Activated CD4-positive, alpha-beta T cell treated with anti-CD3 and anti-CD28 coated beads for 36 hours (primary cell): ENCODE results near the gene ASTN2. TPM values are rescaled to one million over a fixed set of nuclear protein-coding genes. Genes with fewer than 3 reads are reported as not detected.

Experiments
- ATAC-seq: fragments of 200-7000 bp; cut with Tn5 transposase; one replicate; pipeline ENCODE4 v1.10.0; 2021; ENCODE audit warnings: mild to moderate bottlenecking, moderate library complexity
- CTCF ChIA-PET: fragments of 350-600 bp; sonication (Branson Sonifier 250); formaldehyde crosslinking; loops from one replicate; lab custom pipeline; 2021; ENCODE audit warnings: antibody characterized with exemption; lab: Charles Lee
- POLR2A ChIA-PET: fragments of 350-600 bp; sonication (Branson Sonifier 250); formaldehyde crosslinking; loops from one replicate; lab custom pipeline; 2021; ENCODE audit warnings: antibody characterized with exemption, inconsistent platforms; lab: Charles Lee
- DNase-seq: peaks from one replicate; pipeline ENCODE4 v3.0.0-alpha.2; 2020
- H3K27ac Mint-ChIP-seq: one replicate; pipeline ENCODE4 v1.8.0; 2021; ENCODE audit warnings: mixed read lengths
- H3K27me3 Mint-ChIP-seq: one replicate; pipeline ENCODE4 v1.8.0; 2021; ENCODE audit warnings: mixed read lengths
- H3K36me3 Mint-ChIP-seq: one replicate; pipeline ENCODE4 v1.8.0; 2021; ENCODE audit warnings: low read depth, mixed read lengths
- H3K4me1 Mint-ChIP-seq: one replicate; pipeline ENCODE4 v1.8.0; 2021; ENCODE audit warnings: mixed read lengths
- H3K4me3 Mint-ChIP-seq: one replicate; pipeline ENCODE4 v1.8.0; 2021; ENCODE audit warnings: mild to moderate bottlenecking, moderate library complexity, mixed read lengths
- H3K9me3 Mint-ChIP-seq: one replicate; pipeline ENCODE4 v1.8.0; 2021; ENCODE audit warnings: low read depth, mixed read lengths
- intact Hi-C, 2 experiments: fragments of 100-400 bp; cut with DNase I in 1 of 2; cut with micrococcal nuclease in 1 of 2; formaldehyde crosslinking; loops; one replicate each; pipeline versions ENCODE4 v1.14.2 to v1.15.1; 2022 to 2024; cut with DNase I, micrococcal nuclease
- total RNA-seq, 2 experiments: library from RNA; stranded (reverse); gene quantifications; one replicate each; pipeline ENCODE4 v1.2.3, GENCODE V29; 2021

ASTN2 gene
- total RNA-seq, 2 experiments from 2014 or later, result 3.0 to 4.2 TPM

DNA sequence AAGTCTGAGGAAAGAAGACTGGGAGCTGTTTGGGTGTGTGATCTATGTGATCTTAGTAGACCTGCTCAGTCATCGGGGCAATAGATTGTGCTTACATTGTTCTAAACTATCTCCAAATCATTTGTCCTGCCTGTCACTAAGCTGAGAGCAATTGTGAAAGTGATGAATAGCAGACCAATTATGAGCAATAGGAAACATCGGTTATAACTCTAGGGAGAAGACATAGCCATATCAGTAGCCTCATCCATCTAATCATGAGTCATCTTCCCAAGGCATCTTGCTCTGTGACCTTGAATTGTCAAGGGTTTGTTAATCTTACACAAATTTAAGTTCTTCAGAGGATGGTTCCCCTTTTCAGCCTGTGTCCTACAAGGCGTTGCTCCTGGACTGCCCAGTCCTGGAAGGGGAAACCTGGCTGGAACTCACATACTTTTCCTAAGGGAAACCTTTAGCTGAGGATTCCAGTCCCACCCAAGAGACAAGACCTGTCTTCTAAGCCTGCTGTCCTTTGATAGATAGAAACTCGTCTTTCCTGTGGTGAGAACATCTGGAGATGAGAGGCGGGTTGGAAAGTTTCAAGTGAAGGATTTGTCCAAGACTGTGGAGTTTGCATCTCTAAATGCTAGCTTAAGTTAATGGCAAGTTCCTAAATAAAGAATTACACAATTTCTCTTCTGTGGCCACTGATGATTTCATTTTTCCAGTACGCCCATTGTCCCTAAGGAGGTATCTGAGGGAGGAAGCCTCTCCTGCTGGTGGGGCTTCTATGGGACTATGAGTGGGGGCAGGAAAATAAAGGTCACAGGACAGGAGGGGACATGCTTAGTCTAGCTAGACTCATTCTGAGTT is 781.6 kb downstream of the ASTN2 start:
- H3K36me3 Mint-ChIP-seq, result peaks cover 11% of the 10 kb centered on the region
- H3K9me3 Mint-ChIP-seq, result no peaks in the 10 kb centered on the region
- no peak overlapping the region for H3K4me3 Mint-ChIP-seq
- H3K27me3 Mint-ChIP-seq, result no peaks in the 10 kb centered on the region
- intact Hi-C loops, result no loop called here
- no peak for DNase-seq
- ChIA-PET POLR2A (no interaction called here), CTCF (interaction anchor here (0.6 kb wide), 2 partner anchors 21 to 1039 kb away, joined by 3 to 4 read pairs; no protein-coding TSS in a partner anchor)
- H3K27ac Mint-ChIP-seq, result no peak overlapping the region
- ATAC-seq, result peak; percentile 44
- H3K4me1 Mint-ChIP-seq, result no peaks in the 10 kb centered on the region

DNA sequence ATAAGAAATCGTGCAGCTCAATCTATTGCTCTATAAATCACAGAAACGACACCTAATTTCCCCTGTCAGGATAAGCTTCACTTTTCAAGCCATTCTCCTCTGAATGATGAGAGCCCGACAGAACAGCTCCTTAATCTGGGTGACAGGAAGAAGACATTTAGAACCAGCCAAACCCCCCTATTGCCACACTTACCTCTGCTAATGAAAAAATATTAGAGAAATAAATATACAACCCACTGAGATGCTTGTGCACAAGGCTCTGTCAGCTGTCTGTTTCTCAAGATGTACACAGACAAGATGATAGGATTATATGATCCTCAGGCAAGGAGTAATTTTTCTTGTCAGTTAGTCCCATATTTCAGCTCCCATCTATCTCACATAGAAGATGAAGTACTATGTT is 785.2 kb downstream of the ASTN2 start:
- Mint-ChIP-seq H3K27me3 (no peaks in the 10 kb centered on the region), H3K27ac (no peak overlapping the region), H3K36me3 (peaks cover under 1% of the 10 kb centered on the region), H3K9me3 (no peaks in the 10 kb centered on the region), H3K4me1 (no peaks in the 10 kb centered on the region), H3K4me3 (no peak overlapping the region)
- CTCF ChIA-PET, result no interaction called here
- DNase-seq (no peak), ATAC-seq (no peak)
- intact Hi-C loops, result no loop called here
- POLR2A ChIA-PET, result no interaction called here

DNA sequence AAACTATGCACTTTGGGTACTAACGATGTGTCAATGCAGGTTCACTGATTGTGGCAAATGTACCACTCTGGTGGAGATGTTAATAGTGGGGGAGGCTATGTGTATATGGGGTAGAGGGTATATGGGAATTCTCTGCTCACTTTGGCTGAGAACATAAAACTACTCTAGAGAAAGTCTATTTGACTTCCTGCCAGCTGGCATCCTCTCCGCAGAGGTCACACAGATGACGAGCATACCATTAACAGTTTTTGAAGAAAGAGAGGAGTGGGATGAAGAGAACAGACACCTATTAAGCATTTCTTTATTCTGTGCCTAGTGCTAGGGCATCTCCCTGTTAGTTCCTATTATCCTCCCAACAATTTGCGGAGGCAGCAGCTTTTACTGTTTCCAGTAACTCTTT is 786.1 kb downstream of the ASTN2 start:
- POLR2A ChIA-PET, result no interaction called here
- Mint-ChIP-seq H3K9me3 (no peaks in the 10 kb centered on the region), H3K27ac (no peak overlapping the region), H3K4me1 (no peaks in the 10 kb centered on the region), H3K4me3 (no peak overlapping the region), H3K36me3 (no peaks in the 10 kb centered on the region), H3K27me3 (no peaks in the 10 kb centered on the region)
- no peak for DNase-seq
- ATAC-seq, result no peak
- intact Hi-C loops, result no loop called here
- CTCF ChIA-PET, result no interaction called here

DNA sequence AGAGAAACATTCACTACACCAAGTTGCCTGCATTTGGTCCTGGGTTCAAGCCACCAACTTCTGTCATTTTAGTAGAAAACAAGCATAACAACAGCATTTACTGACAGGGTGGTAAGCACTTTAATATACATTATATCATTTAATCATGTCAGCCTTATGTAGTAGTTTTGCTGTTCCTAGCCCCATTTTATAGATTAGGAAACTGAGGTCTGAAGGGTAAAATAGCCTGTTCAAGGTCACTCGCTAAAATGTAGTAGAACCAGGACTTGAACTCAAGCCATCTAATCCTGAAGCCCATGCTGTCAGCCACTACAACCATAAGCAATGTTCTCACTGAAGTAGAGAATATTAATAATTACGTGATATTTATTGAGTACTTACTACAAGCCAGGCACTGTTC is 787.4 kb downstream of the ASTN2 start:
- H3K36me3 Mint-ChIP-seq, result no peaks in the 10 kb centered on the region
- no peak overlapping the region for H3K4me3 Mint-ChIP-seq
- H3K4me1 Mint-ChIP-seq, result no peaks in the 10 kb centered on the region
- DNase-seq (no peak), ATAC-seq (no peak)
- H3K9me3 Mint-ChIP-seq, result no peaks in the 10 kb centered on the region
- H3K27me3 Mint-ChIP-seq, result no peaks in the 10 kb centered on the region
- ChIA-PET CTCF (no interaction called here), POLR2A (no interaction called here)
- H3K27ac Mint-ChIP-seq, result no peak overlapping the region
- intact Hi-C loops, result no loop called here

DNA sequence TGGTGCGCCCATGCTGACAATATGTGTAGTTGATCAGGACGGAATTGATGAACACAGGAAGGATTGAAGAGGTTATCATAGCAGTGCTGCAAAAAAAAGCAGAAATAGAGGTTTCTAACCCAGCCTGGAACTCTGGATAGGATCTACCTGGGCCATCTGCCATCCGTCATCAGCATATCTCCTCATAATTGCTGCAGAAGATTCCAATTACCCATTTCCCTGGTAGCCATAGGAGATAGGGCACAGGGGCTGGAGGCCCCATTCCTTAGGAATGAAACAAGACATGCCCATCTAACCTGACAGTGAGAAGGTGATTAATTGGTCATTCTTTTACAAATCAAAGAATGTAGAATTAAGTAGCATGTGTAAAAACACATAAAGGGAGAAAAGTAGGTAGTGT is 788.1 kb downstream of the ASTN2 start:
- CTCF ChIA-PET, result no interaction called here
- POLR2A ChIA-PET, result no interaction called here
- Mint-ChIP-seq H3K27me3 (no peaks in the 10 kb centered on the region), H3K27ac (no peak overlapping the region), H3K36me3 (no peaks in the 10 kb centered on the region), H3K4me3 (no peak overlapping the region), H3K4me1 (no peaks in the 10 kb centered on the region), H3K9me3 (no peaks in the 10 kb centered on the region)
- DNase-seq, result no peak
- ATAC-seq, result no peak
- intact Hi-C loops, result no loop called here

DNA sequence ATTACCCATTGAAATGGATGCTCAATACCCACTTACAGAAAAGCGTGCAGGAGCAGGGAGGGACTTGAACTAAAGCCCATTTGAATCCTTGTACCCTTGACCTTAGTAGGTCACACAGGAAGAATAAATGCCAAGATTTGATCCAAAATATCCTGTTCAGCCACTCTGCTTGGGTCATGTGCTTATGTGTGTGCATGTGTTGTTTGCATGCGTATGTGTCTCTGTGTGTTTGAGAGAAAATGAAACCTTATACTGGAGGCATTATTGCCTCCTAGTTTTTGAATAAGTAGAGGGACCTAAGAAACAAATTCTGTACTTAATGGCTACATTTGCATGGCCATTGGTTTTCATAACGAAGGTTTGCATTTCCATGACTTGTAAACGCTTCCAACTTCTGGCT is 791.1 kb downstream of the ASTN2 start:
- H3K27me3 Mint-ChIP-seq, result no peaks in the 10 kb centered on the region
- no peaks in the 10 kb centered on the region for H3K9me3 Mint-ChIP-seq
- H3K4me3 Mint-ChIP-seq, result no peak overlapping the region
- intact Hi-C loops, result no loop called here
- no peaks in the 10 kb centered on the region for H3K36me3 Mint-ChIP-seq
- no peak for DNase-seq
- CTCF ChIA-PET, result no interaction called here
- H3K4me1 Mint-ChIP-seq, result no peaks in the 10 kb centered on the region
- ATAC-seq, result no peak
- H3K27ac Mint-ChIP-seq, result no peak overlapping the region
- POLR2A ChIA-PET, result no interaction called here

DNA sequence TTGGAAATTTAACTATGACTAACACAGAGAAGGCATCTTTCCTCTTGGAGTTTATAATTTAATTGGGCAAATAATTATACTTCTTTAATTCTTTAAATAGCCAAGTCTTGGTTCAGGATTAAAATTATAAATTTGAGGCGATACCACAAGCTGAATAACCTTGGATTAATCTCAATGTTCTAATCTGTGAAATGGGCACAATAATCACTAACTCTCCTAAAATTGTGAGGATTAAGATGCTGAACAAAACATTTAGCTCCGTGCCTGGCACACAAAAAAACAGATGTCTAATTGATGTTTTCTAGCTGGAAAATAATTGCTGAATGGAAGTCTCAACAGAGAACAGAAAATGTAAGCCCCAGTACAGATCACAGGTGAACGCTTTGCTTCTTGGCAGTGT is 797.5 kb downstream of the ASTN2 start:
- Mint-ChIP-seq H3K4me3 (no peak overlapping the region), H3K9me3 (peaks cover 11% of the 10 kb centered on the region), H3K27ac (no peak overlapping the region), H3K27me3 (no peaks in the 10 kb centered on the region), H3K4me1 (no peaks in the 10 kb centered on the region), H3K36me3 (peaks cover 29% of the 10 kb centered on the region)
- ChIA-PET POLR2A (no interaction called here), CTCF (no interaction called here)
- intact Hi-C loops, result no loop called here
- no peak for ATAC-seq
- no peak for DNase-seq

DNA sequence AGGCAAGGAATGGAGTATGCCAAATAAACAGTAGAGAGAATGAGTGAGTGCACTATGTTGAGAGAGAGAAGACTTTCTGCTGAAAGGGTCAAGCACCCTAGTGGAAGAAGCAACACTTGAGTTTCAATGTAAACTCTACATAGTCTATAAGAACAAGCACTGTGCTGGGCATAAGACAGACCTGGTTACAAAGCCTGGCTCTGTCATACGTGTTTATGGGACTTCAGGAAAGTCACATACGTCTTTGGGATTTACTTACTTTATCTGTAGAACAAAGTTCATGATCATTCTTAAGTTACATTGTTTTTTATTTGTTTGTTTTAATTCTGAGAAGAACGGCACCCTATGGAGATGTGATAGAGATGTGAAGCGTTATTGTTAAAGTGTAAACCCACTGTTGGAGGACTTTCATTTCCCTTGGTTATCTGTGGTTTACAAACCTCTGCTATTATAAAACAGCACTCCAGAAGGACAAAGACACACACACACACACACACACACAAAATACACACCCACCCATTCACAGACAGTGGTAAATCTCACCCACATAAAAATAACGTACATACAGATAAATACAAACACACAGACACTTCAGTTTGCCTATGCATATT is 798.4 kb downstream of the ASTN2 start:
- no peak overlapping the region for H3K27ac Mint-ChIP-seq
- H3K27me3 Mint-ChIP-seq, result no peaks in the 10 kb centered on the region
- H3K9me3 Mint-ChIP-seq, result peaks cover 11% of the 10 kb centered on the region
- no peaks in the 10 kb centered on the region for H3K4me1 Mint-ChIP-seq
- intact Hi-C loops, result no loop called here
- DNase-seq (no peak), ATAC-seq (no peak)
- CTCF ChIA-PET, result no interaction called here
- no peak overlapping the region for H3K4me3 Mint-ChIP-seq
- POLR2A ChIA-PET, result no interaction called here
- peaks cover 34% of the 10 kb centered on the region for H3K36me3 Mint-ChIP-seq

DNA sequence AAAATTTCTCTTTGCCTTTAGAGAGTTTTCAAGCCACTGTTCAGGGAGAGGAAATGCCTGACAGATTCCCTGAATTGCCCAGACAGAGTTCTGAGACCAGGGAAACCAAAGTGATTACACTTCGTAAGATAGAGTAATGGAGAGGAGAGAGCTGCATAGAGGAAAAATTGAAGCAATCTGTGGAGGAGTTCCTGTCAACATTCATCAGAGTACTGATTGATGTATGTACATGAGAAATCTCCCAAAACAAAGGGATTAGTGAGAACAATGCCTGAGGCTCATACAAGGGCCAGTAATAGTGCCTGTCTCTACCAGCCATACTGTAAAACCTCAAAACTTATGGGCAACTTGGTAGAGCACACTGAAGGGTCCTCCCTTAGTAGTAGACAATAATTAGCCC is 806.8 kb downstream of the ASTN2 start:
- ATAC-seq, result no peak
- intact Hi-C loops, result no loop called here
- H3K9me3 Mint-ChIP-seq, result peaks cover 3% of the 10 kb centered on the region
- no peak for DNase-seq
- no peaks in the 10 kb centered on the region for H3K27me3 Mint-ChIP-seq
- ChIA-PET CTCF (no interaction called here), POLR2A (interaction anchor here (0.7 kb wide), 1 partner anchor 303 kb away, joined by 3 read pairs; no protein-coding TSS in a partner anchor)
- no peak overlapping the region for H3K27ac Mint-ChIP-seq
- no peak overlapping the region for H3K4me3 Mint-ChIP-seq
- H3K36me3 Mint-ChIP-seq, result peaks cover 24% of the 10 kb centered on the region
- H3K4me1 Mint-ChIP-seq, result no peaks in the 10 kb centered on the region

DNA sequence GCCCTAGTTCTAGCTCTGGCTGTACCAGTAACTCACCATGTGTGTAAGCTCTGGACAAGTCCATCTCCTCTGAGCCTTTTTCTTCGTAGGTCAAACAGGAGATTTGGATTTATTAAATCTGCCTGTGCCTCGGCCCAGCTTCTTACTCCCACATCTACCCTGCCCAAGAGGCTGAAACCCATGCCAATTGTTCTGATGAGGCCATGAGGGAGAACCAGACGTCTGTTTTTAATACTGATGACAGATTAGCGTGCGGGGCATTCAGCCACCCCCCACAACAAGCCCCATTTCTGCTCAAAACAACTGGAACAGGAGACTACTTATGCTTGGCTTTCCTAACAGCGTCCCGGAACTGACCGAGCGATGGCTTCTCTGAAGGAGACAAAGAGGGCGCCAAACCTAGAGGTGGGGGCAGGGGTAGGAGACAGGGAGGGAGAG is 808.9 kb downstream of the ASTN2 start:
- CTCF ChIA-PET, result interaction anchor here (0.9 kb wide), 1 partner anchor 25 kb away, joined by 4 read pairs; no protein-coding TSS in a partner anchor
- no peaks in the 10 kb centered on the region for H3K9me3 Mint-ChIP-seq
- intact Hi-C loops, result no loop called here

DNA sequence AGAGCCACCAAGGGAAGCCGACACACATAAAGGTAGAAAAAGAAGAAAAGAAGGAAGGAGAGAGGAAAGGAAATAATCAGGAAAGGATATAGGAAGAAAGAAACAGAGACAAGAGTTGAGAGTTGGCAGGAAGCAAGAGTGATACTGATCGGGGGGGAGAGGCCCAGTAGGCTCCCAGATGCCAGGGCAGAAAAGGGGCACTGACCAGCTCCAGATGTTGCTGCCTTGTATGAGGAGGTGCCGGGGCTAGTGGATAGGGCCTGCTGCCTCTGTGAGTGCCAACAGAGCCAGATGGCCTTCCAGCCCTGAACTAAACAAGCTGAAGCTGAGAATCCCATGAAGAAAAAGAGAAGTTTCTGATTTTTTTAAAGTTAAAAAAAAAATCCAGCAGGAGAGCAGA is 809.8 kb downstream of the ASTN2 start:
- CTCF ChIA-PET, result interaction anchor here (0.9 kb wide), 1 partner anchor 24 kb away, joined by 4 read pairs; no protein-coding TSS in a partner anchor
- H3K27ac Mint-ChIP-seq, result no peak overlapping the region
- POLR2A ChIA-PET, result no interaction called here
- peaks cover 11% of the 10 kb centered on the region for H3K36me3 Mint-ChIP-seq
- DNase-seq (no peak), ATAC-seq (no peak)
- no peaks in the 10 kb centered on the region for H3K9me3 Mint-ChIP-seq
- no peak overlapping the region for H3K4me3 Mint-ChIP-seq
- intact Hi-C loops, result no loop called here
- no peaks in the 10 kb centered on the region for H3K4me1 Mint-ChIP-seq
- H3K27me3 Mint-ChIP-seq, result no peaks in the 10 kb centered on the region

More for the DNA sequence above, 808.9 kb downstream of the ASTN2 start:
- H3K4me1 Mint-ChIP-seq, result no peaks in the 10 kb centered on the region
- H3K4me3 Mint-ChIP-seq, result no peak overlapping the region
- no peaks in the 10 kb centered on the region for H3K27me3 Mint-ChIP-seq
- POLR2A ChIA-PET, result no interaction called here
- DNase-seq (no peak), ATAC-seq (no peak)
- H3K36me3 Mint-ChIP-seq, result peaks cover 11% of the 10 kb centered on the region
- no peak overlapping the region for H3K27ac Mint-ChIP-seq

DNA sequence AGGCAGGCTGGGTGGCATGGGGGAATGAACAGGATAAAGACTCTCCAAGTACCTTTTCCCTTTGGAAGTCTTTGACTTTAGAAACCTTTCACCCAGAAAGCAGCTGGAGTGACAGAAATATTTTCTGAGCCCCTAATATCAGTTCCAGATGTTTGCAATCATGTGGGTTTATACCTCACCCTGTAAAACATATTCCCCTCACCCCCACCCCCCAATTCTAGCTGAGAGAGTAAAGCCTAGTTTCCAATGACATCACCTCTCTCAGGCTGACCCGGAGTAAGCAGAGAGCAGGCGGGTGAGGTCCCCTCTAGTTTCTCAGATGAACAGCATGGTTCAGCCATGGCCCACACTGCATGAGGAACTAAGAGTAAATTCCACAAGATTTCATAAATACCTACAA is 810.6 kb downstream of the ASTN2 start:
- Mint-ChIP-seq H3K4me1 (no peaks in the 10 kb centered on the region), H3K4me3 (no peak overlapping the region), H3K27ac (no peak overlapping the region), H3K9me3 (no peaks in the 10 kb centered on the region), H3K27me3 (no peaks in the 10 kb centered on the region), H3K36me3 (peaks cover 14% of the 10 kb centered on the region)
- CTCF ChIA-PET, result no interaction called here
- DNase-seq, result no peak
- intact Hi-C loops, result no loop called here
- ATAC-seq, result no peak
- POLR2A ChIA-PET, result no interaction called here
